GM15510 (cell line): ENCODE measurements around the gene LPIN1.

Experiments
- POLR2A ChIP-seq: IDR thresholded peaks from 3 replicates; pipeline ENCODE4 v1.6.1; 2011; ENCODE audit warnings: borderline replicate concordance; ENCODE audit not compliant: insufficient read length; ENCODE audit errors: extremely low read depth

The LPIN1 gene

GRCh38 chr2:11798701-11799435 is 52.4 kb downstream of the LPIN1 start:
- no peak for TF ChIP-seq POLR2A

- TF ChIP-seq POLR2A, result no peak
These were observed 53.4 kb downstream of the LPIN1 start for GRCh38 chr2:11799826-11800225.

- no peak for TF ChIP-seq POLR2A
These were observed 56.4 kb downstream of the LPIN1 start for GRCh38 chr2:11802782-11803191.

GRCh38 chr2:11805024-11805423 is 58.6 kb downstream of the LPIN1 start:
- TF ChIP-seq POLR2A, result no peak

- TF ChIP-seq POLR2A, result no peak
These were observed 59.5 kb downstream of the LPIN1 start for GRCh38 chr2:11805920-11806319.

GRCh38 chr2:11807156-11808015 is 61.0 kb downstream of the LPIN1 start:
- TF ChIP-seq POLR2A, result no peak

- no peak for TF ChIP-seq POLR2A
These were observed 61.6 kb downstream of the LPIN1 start for GRCh38 chr2:11808016-11808400.

GRCh38 chr2:11809586-11810236 is 63.3 kb downstream of the LPIN1 start:
- TF ChIP-seq POLR2A, result no peak

GRCh38 chr2:11810237-11810977 is 64.0 kb downstream of the LPIN1 start:
- no peak for TF ChIP-seq POLR2A

- TF ChIP-seq POLR2A, result no peak
These were observed 64.7 kb downstream of the LPIN1 start for GRCh38 chr2:11811036-11811654.

- no peak for TF ChIP-seq POLR2A
These were observed 66.2 kb downstream of the LPIN1 start for GRCh38 chr2:11812466-11813248.

- TF ChIP-seq POLR2A, result no peak
These were observed 67.5 kb downstream of the LPIN1 start for GRCh38 chr2:11813951-11814350.

- no peak for TF ChIP-seq POLR2A
These were observed 68.6 kb downstream of the LPIN1 start for GRCh38 chr2:11814979-11815510.
